ENCODE measurements around the gene TBCK. TPM values are rescaled to one million over a fixed set of nuclear protein-coding genes. Genes with fewer than 3 reads are reported as not detected.

The TBCK gene
- total RNA-seq, 1 donor from 2014 or later: 79.6 TPM

- DNase-seq (ENCODE audit: low read depth): no peak
These were observed 274.6 kb downstream of the TBCK start for GRCh38 chr4:106041294-106042002.

- DNase-seq (ENCODE audit: low read depth): no peak
These were observed 276.2 kb downstream of the TBCK start for GRCh38 chr4:106039796-106040195.

GRCh38 chr4:106038908-106039307 lies 277.1 kb downstream of the TBCK start:
- DNase-seq (ENCODE audit: low read depth): no peak

DNA sequence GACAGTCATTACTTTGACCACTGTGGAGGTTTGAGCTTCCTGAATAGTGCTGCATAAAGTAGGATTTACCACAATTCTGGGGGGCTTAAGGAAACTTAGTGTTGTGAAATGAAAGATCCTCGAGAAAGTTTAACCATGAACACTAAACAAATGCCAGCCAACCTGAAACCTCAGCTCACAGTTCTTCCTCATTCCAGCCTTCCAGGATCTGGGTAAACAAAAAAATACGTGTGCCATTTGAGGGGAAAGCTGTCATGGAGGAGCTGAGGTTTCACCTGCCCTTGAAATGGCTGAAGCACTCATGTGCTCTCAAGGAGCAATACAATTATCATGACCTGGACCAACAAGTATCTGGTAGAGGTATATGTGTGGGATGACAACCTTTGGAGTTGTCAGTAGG lies 278.0 kb downstream of the TBCK start:
- peak; percentile 59 for DNase-seq (ENCODE audit: low read depth)

- DNase-seq (ENCODE audit: low read depth): no peak
These were observed 279.2 kb downstream of the TBCK start for GRCh38 chr4:106036848-106037247.

DNA sequence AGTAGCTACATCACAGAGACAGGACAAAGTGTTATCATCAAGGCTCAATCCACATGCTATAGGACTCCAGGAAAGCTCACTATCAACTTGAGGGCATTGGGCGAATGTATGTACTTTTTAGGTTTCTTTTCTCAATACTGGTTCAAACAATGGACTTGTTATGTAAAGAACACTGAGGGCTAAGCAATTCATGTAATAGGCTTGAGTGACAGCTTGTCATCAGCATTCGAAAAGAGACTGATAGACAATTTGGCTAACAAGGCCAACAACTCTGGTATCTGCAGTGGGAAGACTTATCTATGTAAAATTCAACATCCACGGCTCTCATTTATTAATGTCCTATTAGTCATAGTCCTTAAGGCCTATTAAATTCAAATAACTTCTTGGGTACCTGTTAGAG lies 279.7 kb downstream of the TBCK start:
- DNase-seq (ENCODE audit: low read depth): no peak

GRCh38 chr4:106035204-106035603 lies 280.8 kb downstream of the TBCK start:
- no peak for DNase-seq (ENCODE audit: low read depth)

- peak; percentile 72 for DNase-seq (ENCODE audit: low read depth)
These were observed 281.3 kb downstream of the TBCK start for GRCh38 chr4:106034751-106035150.

- DNase-seq (ENCODE audit: low read depth): no peak
These were observed 281.8 kb downstream of the TBCK start for GRCh38 chr4:106034220-106034619.

DNA sequence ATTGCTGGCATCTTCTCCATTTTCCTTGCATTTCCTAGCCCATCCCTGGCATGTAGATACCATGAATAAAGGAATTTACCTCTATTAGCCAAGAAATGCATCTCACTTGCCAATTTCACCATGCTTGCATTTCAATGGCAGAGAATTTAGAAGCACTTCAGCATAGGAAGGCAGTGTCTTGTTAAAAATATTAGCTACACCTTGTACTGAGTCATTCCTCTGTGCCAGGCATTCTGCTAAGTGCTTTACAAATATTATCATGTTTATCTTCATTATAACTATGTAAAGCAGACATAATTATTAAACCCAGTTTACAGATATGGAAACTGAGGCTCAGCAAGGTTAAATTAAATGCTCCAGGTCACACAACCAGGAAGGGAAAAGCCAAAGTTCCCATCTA lies 282.5 kb downstream of the TBCK start:
- DNase-seq (ENCODE audit: low read depth): no peak

GRCh38 chr4:106032851-106033286 lies 283.1 kb downstream of the TBCK start:
- DNase-seq (ENCODE audit: low read depth): peak; percentile 87

GRCh38 chr4:106022454-106022853 lies 293.6 kb downstream of the TBCK start:
- DNase-seq (ENCODE audit: low read depth): no peak

DNA sequence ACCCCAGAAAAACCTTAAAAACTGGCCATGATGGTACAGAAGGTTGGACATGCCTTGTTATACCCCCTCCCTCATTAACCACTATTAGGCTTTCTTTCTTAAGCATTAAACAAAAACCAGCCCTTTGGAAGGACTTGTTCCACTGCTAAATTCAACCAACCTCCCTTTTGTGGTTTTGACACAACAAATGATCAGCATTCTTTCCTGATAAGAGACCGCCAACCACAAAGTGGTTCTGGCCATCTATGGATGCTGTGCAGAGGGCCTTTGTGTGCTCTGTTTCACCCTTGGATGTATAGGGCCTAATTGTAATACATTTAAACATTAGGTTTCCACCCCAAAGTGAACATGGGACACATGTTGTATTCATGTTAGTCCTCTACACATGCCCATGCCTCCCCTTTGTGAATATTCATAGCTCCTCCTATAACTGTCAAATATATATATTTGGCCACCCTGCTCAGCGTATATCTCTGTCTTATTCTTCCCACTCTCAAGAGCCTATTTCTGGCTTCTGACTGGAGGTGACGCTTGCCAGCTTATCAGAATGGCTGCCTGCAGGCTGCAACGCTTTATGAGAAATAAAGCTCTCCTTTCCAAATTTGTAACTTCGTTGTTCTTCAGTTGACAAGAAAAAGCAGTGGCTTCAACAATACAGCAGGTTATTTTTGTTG lies 294.1 kb downstream of the TBCK start:
- no peak for DNase-seq (ENCODE audit: low read depth)

DNA sequence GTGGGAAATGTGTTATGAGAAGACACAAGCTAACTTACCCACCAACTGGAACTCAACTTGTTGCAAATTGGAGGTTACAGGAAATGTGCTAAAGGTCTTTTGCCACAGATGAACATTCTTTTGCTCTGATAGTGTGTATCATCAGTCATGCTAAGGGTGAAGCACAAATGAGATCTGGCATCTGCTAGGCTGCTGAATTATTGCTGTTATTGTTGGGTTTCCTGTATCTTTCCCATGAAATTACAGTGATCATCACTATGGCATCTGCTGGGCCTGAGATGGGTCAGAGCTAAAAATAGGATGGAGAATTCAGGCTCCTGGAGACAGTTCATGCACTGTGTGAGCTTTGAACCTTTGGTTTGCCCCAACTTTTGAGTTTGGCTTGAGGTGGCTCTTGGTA lies 296.2 kb downstream of the TBCK start:
- no peak for DNase-seq (ENCODE audit: low read depth)

DNA sequence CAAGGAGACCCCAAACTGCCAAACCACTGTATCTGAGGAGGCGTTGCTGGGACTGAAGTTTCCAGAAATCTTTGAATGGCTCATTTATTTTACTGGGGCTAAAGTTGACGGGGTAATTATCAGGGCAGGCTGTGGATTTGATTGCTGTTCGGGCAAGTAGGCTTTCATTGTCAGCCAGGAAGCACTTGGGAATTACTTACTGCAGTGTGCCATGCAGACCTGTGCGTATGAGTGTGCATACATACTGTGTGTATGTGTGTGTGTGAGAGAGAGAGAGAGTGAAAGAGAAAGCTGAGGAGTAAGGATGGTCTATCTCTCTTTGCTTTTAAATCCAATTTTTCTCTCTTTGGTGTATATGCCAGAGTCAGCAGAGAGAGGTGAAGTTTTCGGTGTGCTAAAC lies 298.0 kb downstream of the TBCK start:
- DNase-seq (ENCODE audit: low read depth): no peak

- no peak for DNase-seq (ENCODE audit: low read depth)
These were observed 304.6 kb downstream of the TBCK start for GRCh38 chr4:106011387-106011786.

GRCh38 chr4:106010761-106011160 lies 305.2 kb downstream of the TBCK start:
- no peak for DNase-seq (ENCODE audit: low read depth)

GRCh38 chr4:106002994-106003393 lies 313.0 kb downstream of the TBCK start:
- peak; percentile 72 for DNase-seq (ENCODE audit: low read depth)

DNA sequence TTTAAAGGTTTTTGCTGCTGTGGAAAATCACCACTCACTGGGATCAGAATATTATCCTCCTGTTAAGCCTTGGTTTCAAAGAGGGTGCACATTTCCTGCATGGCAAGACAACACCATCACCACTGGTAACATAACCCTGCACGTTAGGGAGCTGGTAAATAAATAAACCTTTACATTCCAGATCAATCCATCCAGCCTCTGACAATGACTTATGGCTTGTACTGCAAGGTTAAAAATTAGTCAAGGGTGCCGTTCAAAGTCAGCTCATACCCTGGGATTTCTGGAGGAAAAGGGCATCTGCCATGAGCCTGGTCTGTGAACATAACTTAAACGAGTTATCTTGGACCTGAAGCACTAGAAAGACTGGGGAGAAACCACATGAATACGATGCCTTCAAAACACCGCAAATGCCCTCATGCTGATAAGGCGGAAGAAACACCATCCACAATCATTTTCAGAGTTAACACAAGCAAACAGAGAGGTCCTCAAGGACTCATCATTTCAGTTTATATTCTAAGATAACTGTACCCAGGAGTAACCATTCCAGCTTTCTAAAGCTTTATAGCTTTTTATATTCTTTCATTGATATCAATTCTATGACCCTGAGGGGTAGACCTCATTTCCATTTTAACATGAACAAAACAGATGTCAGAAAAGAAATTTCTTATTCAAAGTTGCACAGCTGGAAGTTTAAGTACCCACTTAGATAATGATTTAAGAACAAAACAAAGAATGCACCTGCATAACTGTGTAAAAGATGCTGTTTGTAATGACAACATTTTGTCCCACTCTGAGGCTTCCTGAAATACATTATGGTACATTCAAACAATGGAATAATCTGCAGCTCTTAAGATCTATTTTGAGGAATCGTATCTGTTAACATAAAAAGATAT lies 317.6 kb downstream of the TBCK start:
- DNase-seq (ENCODE audit: low read depth): peak; percentile 90

GRCh38 chr4:105996845-105997244 lies 319.2 kb downstream of the TBCK start:
- DNase-seq (ENCODE audit: low read depth): peak; percentile 37

DNA sequence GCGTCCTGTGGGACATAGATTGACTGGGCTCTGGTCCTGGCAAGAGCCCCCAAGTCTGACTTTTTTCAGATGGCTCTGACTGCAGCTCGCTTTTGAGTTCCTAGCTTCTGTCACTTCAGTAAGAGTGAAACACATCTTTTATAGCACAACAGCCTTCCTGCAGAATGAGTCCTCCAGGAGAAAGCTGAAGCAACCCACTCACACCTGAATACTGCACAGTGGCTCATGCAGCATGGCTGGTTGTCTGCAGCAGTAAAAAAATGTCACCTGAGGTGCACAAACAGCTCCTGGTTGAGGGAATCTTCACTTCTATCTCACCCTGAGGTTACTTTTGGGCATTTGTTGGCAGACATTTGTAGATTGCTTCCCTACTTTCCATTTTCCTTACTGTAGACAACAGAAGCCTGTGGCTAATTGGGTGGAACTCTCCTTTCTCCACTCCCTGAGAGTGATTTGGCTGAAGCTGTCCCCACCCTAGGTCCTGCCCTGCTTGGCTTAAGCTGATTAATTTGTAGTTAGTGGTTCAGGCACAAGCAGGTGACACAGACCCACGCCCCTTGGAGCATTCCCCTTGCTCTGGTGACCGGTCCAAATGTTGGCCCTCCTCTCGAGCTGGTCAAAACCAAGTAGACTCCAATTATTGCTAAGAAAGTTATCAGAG lies 321.0 kb downstream of the TBCK start:
- no peak for DNase-seq (ENCODE audit: low read depth)

DNA sequence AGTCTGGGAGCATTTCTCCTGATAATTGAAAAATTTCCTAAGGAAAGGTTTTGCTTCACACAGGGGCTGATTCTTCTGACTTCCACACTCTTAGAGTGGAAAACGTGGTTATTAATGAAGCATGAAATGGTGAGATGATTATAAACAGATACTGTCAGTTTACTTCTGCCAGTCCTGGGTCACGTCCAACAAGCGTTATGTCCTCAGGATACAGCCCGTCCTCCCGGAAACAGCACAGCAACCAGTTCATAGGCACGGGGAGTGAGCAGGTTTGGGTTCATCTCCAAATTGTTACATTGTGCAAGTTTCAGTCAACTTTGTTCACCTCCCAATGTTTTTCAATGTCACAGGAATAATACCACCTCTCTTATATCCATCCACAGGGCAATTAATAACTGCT lies 321.9 kb downstream of the TBCK start:
- DNase-seq (ENCODE audit: low read depth): no peak

Data from renal cortical epithelial cell (primary cell).